CD1c-positive myeloid dendritic cell (primary cell): ENCODE data around the gene HOXA7.

Experiments used
- DNase-seq: peaks from one replicate; pipeline ENCODE4 v3.0.0-alpha.2; 2016; ENCODE audit errors: extremely low spot score

HOXA7 gene

DNA sequence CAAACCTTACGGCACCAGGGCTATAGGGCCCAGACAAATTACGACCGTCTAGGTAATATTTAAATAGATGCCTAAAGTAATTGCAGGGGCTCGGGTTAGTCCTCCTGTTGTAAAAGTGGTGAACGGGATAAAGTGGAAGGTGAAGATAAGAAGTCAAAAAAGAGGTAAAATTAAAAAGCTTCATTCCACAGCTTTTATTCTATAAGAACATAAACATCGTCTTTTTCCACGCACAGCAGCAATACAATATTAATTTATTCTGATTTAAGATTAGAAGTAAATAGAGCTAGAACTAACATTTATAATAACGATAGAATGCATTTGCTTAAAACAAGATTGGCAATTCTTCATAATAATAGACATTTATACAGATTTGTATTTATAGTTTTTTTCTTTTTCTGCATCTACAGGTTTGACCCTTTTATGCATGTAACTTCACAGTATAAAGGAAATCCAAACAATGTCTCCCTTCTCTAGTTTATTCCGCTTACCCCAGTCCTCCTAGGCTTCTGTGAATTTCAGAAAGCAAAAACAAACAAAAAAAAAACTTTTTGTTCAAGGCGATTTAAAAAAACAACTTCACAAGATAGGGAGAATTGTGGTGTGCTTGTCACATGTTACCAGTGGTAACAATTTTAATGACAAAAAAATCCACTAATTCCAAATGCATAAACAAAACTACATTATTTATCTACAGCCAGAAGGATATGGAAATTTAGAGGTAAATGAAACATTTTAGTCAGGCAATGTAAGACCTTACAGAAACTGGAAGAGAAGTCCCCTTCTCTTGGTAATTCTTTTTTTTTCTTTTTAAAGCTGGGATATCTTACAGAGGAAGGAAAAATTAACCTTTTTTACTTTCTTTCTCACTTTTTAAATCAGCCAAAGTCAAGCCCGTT is 14.2 kb upstream of the HOXA7 start:
- DNase-seq: no peak

DNA sequence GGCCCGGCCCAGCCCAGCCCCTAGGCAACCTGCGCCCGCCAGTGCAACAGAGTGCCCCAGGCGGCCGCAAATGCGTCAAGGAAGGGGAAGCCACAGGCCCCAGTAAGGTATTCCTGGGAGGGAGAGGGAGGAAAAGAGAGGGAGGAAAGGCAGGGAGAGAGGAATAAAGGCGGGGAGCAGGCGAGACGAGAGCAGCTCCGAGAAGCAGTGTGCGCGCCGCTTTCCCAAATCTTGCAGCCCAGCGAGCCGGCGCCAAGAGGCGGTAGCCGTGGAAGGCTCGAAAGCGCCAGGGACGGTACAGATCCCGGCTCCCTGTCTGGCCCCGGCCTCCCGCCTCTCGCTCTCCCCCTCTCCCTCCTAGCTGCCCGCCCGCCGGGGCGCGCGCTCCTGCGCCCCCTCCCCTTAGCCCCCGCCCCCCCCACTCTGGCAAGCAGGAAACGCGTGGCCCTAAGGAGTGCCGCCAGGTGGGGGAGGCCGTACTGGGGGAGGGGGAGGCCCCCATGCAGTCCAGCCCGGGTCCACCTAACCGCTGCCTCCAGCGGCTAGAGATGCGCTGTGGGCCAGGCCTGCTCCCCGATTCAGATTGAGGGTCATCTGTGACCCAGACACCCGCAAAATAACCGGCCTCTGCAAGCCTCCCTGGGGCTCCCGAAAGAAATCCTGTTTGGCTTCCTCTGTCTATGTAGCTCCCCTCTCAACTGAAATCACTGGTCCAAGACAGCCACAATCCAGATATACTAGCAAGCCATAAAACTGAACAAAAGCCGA is 13.4 kb upstream of the HOXA7 start:
- no peak for DNase-seq

DNA sequence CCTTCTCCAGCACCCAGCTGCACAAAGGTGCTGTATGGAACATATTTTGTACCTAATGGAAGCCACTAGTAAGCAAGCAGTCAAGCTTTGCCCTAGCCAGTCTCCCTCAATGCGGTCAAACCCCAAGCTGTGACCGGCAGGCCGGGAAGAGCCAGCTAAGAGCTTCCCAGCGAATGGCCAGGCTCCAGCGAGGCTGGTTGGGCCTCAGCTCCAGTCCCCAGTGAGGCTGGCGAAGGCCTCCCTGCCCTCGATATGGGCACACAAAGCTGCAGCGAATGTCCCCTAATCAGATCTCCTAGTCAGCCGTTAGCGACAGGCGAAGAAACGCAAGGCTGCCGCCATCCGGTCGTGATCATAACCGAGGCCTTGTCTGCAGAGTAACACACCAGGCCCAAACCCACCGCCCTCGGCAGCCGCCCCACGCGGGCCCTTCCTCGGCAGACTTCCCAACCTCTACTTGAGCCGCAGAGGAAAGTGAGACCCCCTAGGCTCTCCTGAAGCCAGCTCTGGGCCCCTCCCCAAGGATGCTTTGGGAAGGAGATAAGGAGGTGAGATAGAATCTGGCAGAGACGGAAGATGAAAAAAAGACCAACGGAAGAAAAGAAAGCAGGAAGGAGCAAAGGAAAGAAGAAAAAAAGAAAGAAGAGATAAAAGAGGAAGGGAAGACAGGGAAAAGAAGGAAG is 11.9 kb upstream of the HOXA7 start:
- DNase-seq: no peak

GRCh38 chr7:27167916-27168264 is 11.4 kb upstream of the HOXA7 start:
- DNase-seq: no peak

GRCh38 chr7:27166531-27167505 is 10.3 kb upstream of the HOXA7 start:
- no peak for DNase-seq

DNA sequence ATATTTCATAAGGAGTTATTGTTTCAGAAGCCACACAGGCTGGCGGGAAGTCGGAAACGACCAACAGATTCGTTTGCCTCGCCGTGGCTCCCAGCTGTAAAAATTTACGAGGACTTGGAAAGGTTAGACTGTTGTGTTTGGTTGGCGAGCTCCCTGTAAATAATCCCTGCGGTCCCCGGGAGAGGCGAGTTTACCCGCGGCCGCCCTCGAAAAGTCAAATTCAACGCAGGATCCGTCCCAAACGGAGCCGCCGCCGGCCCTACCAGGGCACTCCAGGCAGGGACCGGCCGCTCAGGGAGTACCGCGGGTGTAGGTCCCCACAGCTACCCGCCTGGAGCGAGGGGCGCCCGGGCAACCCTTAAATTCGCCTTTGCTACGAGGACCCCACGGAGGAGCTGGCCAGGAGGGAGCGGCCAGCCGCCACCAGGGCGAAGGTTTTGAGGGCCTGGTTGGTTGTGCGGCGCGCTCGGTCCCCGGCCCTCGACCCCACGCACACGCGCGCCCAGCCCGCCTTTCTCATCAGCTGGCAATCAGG is 9.6 kb upstream of the HOXA7 start:
- no peak for DNase-seq

- DNase-seq: peak; percentile 90
Observed at GRCh38 chr7:27165089-27165995, 8.9 kb upstream of the HOXA7 start, which contains the start of gene HOXA9. Gene HOXA9 (minus strand): TSS chr7:27165537. CDS start chr7:27165457, 80 bp downstream.

GRCh38 chr7:27164367-27165088 is 8.1 kb upstream of the HOXA7 start:
- no peak for DNase-seq

DNA sequence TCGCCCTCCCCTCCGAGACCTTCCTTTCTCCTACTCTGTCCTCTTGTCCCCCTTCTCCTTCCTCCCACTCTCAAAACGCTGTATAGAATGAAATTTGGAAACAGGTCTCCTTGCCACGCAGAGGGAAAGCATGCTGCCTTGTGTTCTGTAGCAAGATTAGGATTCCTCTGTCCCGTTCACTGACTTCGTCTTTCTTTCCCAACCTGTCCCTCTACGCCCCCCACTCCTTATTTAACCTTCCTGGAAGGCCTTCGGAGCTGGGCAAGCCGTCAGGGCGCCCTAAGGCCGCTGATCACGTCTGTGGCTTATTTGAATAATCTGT is 7.5 kb upstream of the HOXA7 start:
- DNase-seq: no peak

DNA sequence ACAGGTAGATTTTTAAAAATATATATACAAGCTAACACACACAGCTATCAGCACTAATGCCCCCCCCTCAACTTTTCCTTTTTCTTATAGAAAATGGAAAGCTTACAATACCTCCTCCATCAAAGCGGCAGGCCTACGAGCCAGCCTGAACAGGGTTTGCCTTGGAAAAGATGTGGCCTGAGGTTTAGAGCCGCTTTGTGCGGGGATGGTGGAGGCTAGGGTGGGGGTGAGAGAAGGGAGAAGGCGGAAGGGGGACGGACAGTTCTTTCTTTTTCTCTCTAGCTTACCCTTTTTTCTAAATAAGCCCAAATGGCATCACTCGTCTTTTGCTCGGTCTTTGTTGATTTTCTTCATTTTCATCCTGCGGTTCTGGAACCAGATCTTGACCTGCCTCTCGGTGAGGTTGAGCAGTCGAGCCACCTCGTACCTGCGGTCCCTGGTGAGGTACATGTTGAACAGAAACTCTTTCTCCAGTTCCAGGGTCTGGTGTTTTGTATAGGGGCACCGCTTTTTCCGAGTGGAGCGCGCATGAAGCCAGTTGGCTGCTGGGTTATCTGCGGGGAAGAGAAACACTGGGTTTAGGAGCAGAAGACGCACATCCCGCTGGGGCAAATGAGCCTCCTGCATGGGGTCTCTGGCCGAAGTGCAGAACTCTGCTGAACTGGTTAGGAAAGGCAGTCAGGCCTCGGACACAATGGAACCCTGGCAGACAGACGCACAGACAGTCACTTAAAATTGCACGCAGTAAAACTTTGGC is 7.0 kb upstream of the HOXA7 start:
- DNase-seq: no peak

DNA sequence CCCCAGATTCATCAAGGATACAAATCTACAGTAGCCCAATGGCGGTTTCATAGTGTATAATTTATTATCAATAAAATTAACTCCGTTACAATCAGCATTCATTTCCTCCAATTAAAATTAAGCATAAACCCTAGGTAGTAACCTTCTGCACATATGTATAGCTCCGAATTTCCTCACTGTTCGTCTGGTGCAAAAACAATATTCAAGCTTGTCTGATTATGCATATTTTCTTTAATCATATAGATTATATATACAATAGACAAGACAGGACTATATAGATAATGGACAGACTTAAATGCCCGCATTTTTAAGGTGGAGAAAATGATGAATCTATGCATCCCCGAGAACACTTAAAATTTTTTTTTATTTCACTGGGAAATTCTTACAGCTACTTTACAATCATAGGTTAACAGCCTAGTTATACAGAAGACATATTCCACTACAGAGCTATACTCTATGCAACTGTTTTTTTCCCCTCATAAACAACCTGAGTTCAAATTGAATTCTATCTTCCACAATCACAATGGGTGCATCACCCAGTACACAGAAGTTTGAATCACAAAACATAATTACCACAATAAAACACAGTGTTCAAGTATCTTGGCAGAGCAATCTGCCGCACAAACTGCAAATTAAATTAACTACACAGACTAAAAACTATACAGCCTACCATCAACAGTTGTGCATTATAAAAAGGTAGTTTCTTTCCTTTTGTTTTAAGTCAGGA is 6.2 kb upstream of the HOXA7 start:
- DNase-seq: no peak

GRCh38 chr7:27161721-27162560 is 5.5 kb upstream of the HOXA7 start:
- no peak for DNase-seq

GRCh38 chr7:27161214-27161720 is 4.8 kb upstream of the HOXA7 start:
- DNase-seq: peak; percentile 82

- peak; percentile 91 for DNase-seq
Observed at GRCh38 chr7:27160546-27161213, 4.2 kb upstream of the HOXA7 start.

DNA sequence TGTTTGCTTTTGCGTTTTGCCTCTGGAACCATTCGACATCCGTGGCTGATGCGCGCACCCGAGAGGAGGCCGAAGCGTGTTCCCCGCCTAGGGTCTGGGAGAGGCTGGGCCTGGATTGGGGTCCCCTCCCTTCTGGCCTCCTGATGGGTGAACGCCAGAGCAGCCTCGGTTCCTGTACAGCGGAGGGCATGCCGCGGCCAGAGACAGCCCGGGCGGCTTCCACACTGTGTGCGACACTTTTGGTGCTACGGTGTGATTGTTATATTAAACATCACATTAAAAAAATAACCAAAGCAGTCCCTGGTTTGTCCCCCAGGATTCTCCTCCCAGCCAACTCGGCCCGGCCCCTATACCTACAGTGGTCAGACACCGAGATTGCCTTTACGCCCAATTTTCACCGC is 3.7 kb upstream of the HOXA7 start:
- no peak for DNase-seq
